Endometrium (tissue), 2 donors: ENCODE results near the gene C1QTNF3.
"Not testable (repeated sequence)": the region's sequence is repeated elsewhere in the genome, so short reads cannot be mapped to it uniquely, and the experiment has no call there.

Source experiments
- FAIRE-seq: peaks from 2 replicates; lab custom pipeline; 2012; peaks lifted over from hg19 to GRCh38; lab: Jason Lieb, UNC
- donor health status: control.
- donor health status: control.

C1QTNF3 gene

DNA sequence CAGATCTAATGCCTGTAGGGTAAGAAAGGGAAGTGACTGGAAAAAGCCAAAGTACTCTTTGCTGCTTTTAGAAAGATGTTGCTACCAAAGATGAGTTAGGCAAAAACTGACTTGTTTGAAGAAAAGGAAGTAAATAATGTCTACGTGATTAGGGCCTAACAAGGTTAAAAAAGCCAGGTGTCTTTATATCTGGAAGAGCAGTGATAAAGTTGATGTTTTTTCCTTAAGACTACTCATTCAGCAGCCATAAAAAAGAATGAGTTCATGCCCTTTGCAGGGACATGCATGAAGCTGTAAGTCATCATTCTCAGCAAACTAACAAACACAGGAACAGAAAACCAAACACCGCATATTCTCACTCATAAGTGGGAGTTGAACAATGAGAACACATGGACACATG lies 21.7 kb downstream of the C1QTNF3 start:
- FAIRE-seq: no peak

DNA sequence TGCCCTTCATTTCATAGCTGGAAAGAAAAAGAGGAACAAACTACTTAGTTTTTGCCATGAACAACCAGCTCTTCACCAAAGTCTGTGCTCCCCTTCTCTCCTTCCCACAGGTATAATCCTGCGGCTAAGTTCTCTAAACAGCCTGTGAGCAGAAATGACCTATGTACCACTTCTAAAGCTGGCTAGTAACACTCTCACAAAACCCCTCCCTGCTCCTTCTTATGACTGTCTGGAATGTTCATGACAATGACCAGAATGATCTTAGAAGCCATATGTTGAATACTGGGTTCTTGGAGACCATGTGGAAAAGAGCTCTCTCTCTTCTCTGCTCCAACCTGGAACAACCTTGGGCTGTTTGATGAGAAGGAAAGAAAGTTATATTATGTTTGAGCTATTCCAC lies 22.3 kb downstream of the C1QTNF3 start:
- no peak for FAIRE-seq

DNA sequence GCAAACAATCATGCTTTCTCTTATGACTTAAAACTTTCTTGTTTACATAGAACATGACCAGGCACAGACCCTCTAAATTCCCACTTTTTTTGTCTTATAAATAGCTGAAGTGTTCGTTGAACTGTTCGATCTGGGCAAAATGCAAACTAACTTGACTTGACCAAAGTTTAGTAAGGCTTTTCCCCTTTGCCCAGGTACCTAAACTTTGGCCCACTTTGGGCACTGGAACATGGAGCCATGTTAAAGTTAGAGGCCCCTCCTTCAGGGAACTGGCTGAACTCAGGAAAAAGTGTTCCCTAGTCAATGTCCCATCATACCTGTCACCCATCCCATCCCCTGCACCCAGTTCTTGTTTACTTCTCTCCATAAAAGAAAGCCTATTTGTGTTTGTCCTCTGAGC lies 25.8 kb downstream of the C1QTNF3 start:
- FAIRE-seq: no peak

- FAIRE-seq: no peak
Observed at GRCh38 chr5:34016750-34017149, 26.3 kb downstream of the C1QTNF3 start.

- FAIRE-seq: no peak
Observed at GRCh38 chr5:34016222-34016621, 26.8 kb downstream of the C1QTNF3 start.

DNA sequence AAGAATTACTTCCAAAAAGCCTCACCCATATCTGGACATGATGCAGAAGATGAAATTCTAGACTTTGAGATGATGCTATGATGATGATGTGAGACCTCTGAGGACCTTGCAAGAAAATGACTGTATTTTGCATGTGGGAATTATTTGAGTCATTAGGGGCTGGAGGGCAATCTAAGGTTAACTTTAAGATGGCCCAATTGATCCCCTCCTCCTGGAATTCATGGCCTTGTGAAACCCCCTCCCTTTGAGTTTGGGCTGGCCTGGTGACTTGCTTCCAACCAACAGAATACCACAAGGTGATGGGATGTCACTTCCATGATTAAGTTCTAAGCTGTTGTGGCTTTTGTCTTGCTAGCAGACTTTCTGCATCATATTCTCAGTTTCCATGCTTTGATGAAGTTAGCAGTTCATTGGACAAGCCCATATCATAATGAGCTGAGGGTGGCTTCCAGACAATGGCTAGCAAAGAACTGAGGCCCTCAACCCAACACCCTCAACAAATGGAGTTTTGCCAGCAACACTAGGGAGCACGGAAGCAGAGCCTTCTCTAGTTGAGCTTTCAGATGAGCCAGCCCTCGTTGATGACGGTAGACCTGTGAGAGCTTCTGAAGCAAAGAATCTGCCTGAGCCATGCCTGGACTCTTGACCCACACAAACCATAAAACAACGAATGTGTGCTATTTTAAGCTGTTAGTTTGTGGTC lies 27.7 kb downstream of the C1QTNF3 start:
- FAIRE-seq: no peak

- FAIRE-seq: no peak
Observed at GRCh38 chr5:34014626-34015025, 28.4 kb downstream of the C1QTNF3 start.

DNA sequence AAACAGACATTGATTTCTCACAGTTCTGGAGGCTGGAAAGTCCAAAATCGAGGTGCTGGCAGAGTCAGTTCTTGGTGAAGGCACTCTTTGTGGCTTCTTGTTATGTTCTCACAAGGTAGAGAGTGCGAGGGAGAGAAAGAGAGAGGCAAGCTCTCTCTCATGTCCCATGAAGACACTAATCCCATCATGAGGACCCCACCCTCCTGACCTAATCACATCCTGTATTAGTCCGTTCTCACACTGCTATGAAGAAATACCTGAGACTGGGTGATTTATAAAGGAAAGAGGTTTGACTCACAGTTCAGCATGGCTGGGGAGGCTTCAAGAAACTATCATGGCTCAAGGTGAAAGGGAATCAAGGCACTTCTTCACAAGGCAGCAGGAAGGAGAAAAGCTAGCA lies 29.5 kb downstream of the C1QTNF3 start:
- no peak for FAIRE-seq

DNA sequence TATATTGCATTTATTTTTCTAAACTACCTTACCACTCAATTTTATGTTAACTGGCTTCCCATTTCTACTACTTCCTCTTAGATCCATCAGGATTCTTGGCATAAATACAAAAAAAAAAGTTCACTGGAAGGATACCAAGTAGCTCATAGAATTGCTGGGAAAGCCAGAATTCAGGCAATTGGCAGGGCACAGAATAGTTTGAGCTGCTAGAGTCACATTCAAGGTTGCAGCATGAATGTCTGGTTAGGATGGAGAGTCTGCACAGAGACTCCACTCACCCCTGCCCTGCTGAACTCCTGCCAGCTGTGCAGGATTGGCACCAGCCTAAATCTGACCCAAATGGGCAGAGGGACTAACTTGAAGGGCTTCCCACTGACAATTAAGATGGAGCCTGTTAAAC lies 30.2 kb downstream of the C1QTNF3 start:
- no peak for FAIRE-seq

DNA sequence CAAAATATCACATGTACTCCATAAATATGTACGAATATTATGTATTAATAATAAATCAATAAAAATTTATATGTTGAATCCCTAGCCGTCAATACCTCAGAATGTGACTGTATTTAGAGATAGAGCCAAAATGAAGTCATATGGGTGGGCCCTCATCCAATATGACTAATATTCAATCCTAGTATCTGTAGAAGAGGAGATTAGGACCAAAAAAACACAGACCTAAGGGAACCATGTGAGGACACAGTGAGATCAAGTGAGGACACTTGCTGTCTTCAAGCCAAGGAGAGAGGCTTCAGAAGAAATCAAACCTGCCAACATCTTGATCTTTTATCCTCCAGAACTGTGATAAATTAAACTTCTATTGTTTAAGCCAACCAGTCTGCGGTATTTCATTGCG lies 31.5 kb downstream of the C1QTNF3 start:
- FAIRE-seq: no peak

DNA sequence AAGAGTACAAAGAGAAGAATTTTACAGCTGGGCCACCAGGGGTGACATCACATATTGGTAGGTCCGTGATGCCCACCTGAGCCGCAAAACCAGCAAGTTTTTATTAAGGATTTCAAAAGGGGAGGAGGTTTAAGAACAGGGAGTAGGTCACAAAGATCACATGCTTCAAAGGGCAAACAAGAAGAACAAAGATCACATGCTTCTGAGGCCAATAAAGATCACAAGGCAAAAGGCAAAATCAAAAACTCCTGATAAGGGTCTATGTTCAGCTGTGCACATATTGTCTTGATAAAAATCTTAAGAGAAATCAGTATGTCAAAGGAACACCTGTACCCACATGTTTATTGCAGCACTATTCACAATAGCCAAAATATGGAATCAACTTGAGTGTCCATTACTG lies 32.9 kb downstream of the C1QTNF3 start:
- FAIRE-seq: not testable (repeated sequence)

DNA sequence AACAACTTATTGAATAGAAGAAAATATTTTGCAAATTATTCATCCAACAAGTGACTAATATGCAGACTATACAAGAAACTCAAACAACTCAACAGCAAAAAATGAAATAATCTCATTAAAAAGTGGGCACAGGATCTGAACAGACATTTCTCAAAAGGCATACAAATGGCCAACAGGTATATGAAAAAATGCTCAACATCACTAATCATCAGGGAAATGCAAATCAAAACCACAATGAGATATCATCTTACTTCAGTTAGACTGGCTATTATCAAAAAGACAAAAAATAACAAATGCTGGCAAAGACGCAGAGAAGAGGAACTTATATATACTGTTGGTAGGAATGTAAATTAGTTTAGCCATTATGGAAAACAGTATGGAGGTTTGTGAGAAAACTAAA lies 33.4 kb downstream of the C1QTNF3 start:
- no peak for FAIRE-seq

GRCh38 chr5:34008802-34009201 lies 34.2 kb downstream of the C1QTNF3 start:
- no peak for FAIRE-seq

DNA sequence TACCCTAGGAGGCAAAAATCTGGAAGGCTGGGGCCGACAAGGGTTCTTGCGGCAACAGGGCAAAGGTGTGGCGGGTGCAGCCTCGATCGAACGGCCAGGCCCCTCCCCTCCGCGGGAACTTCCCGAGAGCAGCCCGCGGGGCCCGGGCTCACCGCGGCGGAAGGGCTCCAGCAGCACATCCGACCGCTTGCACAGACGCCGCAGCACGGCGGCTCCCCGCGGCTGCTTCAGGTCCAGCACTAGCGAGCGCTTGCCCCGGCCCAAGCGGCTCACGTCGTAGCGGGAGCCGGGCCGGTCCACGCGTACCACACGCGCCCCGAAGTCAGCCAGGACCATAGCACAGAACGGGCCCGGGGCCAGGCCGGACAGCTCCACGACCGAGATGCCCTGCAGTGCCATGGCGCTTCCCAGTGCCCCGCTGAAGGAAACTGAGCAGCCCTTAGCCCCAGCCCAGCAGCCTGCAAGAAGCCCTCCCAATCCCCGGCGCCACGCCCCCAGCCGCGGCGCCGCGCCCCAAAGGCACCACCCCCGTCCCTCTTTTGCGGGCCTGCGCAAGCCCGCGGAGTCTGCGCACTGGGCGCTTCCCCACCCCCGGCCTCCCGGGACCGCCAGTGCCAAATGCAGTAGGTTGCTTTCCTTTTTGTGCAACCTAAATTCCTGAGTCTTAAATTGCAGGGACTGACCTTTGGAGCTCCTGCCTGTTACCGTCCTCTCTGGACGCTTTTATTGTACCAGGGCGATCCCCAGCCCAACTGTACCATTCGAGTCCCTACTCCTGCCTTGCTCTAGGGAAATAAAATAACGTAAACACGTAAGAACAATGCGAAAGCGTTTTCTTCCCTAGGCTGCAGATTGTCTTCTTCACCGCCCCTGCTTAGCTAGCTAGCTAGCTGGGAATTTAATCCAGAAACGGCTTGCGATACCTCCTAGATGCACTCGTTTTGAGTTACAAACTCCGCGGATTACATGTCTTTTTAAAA lies 35.1 kb downstream of the C1QTNF3 start, which contains the start of gene AMACR:
TSS of gene AMACR (minus strand) at position 430 of the 980 bp plus-strand sequence. CDS start at position 399, 31 bp downstream.
- FAIRE-seq: no peak

GRCh38 chr5:34007201-34007620 lies 35.8 kb downstream of the C1QTNF3 start:
- FAIRE-seq: no peak

GRCh38 chr5:34005681-34006080 lies 37.3 kb downstream of the C1QTNF3 start:
- no peak for FAIRE-seq

GRCh38 chr5:34005211-34005610 lies 37.8 kb downstream of the C1QTNF3 start:
- no peak for FAIRE-seq

DNA sequence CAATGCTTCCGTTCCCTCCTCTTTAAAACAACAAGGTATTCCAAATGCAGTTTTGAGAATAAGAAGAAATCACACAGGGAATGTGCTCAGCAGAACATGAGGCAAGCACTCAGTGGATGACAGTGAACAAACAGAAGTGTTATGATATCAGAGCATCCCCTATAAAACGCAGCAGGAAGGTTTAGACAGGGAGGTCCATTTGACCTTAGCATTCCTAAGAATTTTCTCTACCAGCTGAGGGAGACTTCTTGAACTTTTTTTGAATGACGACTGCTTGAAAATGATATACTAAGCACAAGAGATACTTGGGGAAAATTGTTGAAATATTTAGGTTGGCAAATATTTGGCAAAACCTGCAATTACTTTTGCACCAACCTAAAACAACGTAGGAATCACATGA lies 39.1 kb downstream of the C1QTNF3 start:
- no peak for FAIRE-seq

DNA sequence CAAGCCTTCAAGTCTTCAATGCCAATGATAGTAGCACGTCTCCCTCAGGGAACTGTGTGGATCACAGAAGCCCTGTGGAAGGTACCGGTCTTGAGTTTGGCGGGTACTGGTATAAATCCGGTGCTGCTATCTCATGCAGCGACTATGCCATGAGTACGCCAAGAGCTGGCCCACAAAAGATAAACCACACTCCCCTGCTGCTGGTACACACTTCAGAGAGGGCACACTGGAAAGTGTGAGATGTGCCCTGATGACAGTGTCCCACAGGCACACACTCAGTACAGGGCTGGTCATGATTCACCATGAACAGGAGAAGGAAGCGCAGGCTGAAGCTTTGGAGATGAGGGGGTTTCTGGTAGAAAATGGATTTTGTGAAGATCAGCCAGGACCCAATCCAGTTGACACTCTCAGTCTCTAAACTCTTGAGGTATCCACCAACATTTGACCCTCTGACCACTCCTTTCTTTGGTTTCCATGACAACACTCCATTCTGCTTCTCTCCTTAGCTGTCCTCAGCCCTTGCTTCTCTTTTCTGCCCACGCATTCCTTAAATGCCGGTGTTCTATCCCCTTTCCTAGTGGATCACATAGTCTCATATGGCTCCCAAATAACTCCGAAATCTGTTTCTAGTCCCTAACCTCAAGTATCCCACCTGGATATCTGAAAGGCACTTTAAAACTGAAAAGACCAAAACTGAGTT lies 40.2 kb downstream of the C1QTNF3 start:
- no peak for FAIRE-seq

- no peak for FAIRE-seq
Observed at GRCh38 chr5:34001241-34001841, 41.7 kb downstream of the C1QTNF3 start.

DNA sequence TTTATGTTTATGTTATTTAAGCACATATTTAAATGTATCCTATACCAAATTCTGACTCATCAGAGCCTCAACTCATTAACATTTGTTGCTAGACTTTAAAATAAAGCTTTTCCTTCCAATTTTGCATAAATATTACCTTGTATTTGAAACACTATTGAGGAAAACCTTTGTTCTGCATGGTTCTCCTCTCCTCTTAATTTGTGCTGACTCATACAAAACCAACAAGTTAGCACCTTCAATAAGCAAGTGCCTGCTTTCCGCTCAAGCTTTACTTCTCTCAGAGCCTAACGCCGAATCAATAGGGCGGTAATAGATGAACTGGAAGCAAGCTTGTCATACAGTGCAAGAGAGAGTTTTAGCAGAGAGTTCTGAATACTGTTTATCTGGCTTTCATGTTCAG lies 43.0 kb downstream of the C1QTNF3 start:
- FAIRE-seq: no peak

DNA sequence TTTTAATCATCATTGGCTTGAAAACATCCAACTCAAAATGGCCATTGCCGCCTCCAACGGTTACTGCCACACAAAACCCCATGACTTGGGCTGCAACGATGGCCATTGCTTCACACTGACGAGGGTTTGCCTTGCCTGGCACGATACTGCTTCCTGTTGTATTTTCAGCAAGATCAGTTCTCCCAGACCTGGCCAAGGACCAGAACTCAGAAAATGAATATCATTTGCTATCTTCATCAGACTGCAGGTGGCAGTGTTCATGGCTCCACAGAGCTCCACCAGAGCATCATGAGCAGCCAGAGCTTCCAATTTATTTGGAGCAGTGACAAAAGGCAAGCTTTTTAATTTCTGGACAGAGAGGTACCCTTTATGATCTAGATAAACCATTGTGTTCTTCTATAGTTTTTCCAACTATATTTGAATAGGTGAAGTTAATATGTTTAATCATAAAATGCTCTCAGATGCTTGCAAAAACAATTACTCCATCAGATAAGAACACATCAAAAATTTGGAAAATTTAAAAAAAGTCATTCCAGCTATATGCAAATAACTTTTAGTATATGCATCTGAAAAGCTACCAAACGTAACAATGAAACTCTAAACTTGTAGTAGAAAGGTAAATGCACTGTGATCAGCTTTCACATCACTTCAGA lies 45.6 kb downstream of the C1QTNF3 start:
- no peak for FAIRE-seq
